GM06990 (cell line): ENCODE data around the gene NAP1L1.

Experiments
- DNase-seq: peaks from one replicate; pipeline ENCODE4 v3.0.0-alpha.2; 2011; ENCODE audit not compliant: insufficient read length; ENCODE audit errors: extremely low read depth
- H3K27me3 ChIP-seq: replicated peaks from 2 replicates; pipeline ENCODE4 v1.6.0; 2011; ENCODE audit warnings: low read length; ENCODE audit not compliant: control insufficient read depth, insufficient read depth
- H3K36me3 ChIP-seq: 2 replicates; pipeline ENCODE4 v1.5.1; 2011; ENCODE audit warnings: low read length; ENCODE audit not compliant: control insufficient read depth, insufficient read depth
- H3K4me3 ChIP-seq: replicated peaks from 2 replicates; pipeline ENCODE4 v1.5.1; 2011; ENCODE audit warnings: low read depth, mild to moderate bottlenecking, control low read depth, low read length
- CTCF ChIP-seq: IDR thresholded peaks from 2 replicates; pipeline ENCODE4 v1.5.1; 2011; ENCODE audit warnings: low read length, control low read depth, mild to moderate bottlenecking, inconsistent platforms; ENCODE audit not compliant: insufficient read depth, poor library complexity, severe bottlenecking

Gene NAP1L1

GRCh38 chr12:76013603-76014002 lies 70.9 kb downstream of the NAP1L1 start:
- DNase-seq, result no peak
- no peak overlapping the region for H3K4me3 ChIP-seq
- H3K36me3 ChIP-seq, result no peaks in the 10 kb centered on the region
- no peaks in the 10 kb centered on the region for H3K27me3 ChIP-seq
- no peak for TF ChIP-seq CTCF

DNA sequence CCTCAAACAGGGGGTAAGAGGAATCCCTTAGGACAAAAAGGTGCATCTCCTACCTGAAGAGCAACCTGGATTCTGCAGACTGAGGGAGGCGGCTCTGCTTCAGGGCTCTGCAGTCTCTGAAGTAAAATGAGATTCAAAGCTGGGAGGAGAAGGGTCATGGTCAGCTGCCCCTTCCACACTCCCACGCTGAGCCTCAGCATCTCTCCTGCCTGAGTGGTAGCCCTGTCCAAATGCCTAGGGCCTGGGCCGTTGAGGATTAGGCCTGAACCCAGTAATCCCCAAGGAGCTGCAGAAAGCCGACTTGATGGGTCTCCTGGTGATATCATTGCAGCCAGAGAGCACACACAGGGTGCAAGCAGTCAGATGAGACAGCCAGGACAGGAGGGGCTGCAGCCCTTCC lies 71.8 kb downstream of the NAP1L1 start:
- Histone ChIP-seq H3K27me3 (no peaks in the 10 kb centered on the region), H3K4me3 (no peak overlapping the region), H3K36me3 (no peaks in the 10 kb centered on the region)
- TF ChIP-seq CTCF, result no peak
- DNase-seq, result no peak

GRCh38 chr12:76010732-76011458 lies 73.6 kb downstream of the NAP1L1 start:
- H3K36me3 ChIP-seq, result no peaks in the 10 kb centered on the region
- no peak for DNase-seq
- no peak for TF ChIP-seq CTCF

DNA sequence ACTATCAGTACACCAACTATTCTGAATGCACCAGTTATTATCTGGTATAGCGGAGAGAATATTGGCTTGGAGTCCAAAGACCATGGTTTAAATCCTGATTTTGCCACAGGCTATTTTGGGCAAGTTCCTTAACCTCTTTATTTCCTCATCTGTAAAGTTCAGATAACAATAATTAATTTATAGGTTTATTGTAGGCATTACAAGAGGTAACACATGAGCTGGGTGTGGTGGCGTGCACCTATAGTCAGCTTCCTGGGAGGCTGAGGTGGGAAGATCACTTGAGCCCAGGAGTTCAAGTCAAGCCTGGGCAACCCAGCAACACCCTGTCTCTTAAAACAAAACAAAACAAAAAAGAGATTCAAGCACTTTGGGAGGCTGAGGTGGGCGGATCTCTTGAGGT lies 76.1 kb downstream of the NAP1L1 start:
- Histone ChIP-seq H3K4me3 (no peak overlapping the region), H3K27me3 (no peaks in the 10 kb centered on the region), H3K36me3 (no peaks in the 10 kb centered on the region)
- no peak for TF ChIP-seq CTCF
- DNase-seq, result no peak

More at GRCh38 chr12:76010732-76011458, 73.6 kb downstream of the NAP1L1 start:
- Histone ChIP-seq H3K4me3 (no peak overlapping the region), H3K27me3 (no peaks in the 10 kb centered on the region)

GRCh38 chr12:76007640-76008039 lies 76.8 kb downstream of the NAP1L1 start:
- H3K4me3 ChIP-seq, result no peak overlapping the region
- no peak for TF ChIP-seq CTCF
- H3K27me3 ChIP-seq, result no peaks in the 10 kb centered on the region
- H3K36me3 ChIP-seq, result no peaks in the 10 kb centered on the region
- no peak for DNase-seq
